IPS-11a (cell line): ENCODE measurements around the gene NCAPG2.

Experiments used
- H3K4me3 ChIP-seq: one replicate; pipeline ENCODE4 v1.5.1; 2013; ENCODE audit warnings: low read depth, low read length, control low read depth

NCAPG2 gene

DNA sequence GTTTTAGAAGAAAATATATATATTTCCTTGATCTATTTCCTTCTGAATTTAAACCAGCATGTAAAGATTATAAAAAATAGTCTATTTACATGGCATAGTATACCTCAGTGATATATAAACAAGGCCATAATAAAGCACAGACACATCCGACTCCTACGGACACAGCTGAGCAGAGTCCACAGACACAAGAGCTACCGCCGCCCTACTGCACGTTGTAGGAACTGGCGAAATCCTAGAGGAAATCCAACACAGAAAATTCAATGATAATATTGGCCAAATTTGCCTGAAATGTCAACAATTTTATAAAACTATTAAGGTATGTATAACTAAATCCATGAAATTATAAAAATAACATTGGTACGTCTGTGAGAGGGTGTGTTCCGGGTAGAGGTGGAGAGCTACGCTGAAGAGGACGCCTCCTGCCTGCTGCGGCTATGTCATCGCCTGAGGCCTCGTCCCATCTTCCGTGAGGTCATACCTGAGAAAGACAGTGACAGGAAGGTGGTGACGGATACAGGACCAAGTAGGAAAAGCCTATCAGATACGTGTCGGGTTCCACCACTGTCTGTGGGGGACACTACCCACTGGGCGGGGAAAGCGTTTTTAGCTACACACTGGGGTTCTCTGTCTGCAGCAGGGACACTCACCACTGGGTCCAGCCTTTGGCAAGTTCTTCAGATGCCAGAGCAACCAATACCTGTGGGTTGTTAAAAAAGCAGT, 29.3 kb upstream of the NCAPG2 start:
- H3K4me3 ChIP-seq: no peak overlapping the region

DNA sequence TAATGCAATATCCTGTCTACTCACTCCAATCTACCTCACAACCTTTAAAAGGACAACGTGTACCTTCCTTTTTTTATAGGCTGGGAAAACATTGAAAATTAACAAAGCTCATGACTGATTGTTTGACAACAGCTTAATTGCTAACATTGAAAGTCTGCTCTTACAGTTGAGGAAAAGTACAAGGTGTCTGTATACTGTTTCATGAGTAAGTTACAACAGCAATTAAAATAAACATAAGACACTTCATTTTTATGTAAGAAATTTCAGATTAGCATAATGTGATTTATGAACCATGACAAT, 28.6 kb upstream of the NCAPG2 start:
- no peak overlapping the region for H3K4me3 ChIP-seq

DNA sequence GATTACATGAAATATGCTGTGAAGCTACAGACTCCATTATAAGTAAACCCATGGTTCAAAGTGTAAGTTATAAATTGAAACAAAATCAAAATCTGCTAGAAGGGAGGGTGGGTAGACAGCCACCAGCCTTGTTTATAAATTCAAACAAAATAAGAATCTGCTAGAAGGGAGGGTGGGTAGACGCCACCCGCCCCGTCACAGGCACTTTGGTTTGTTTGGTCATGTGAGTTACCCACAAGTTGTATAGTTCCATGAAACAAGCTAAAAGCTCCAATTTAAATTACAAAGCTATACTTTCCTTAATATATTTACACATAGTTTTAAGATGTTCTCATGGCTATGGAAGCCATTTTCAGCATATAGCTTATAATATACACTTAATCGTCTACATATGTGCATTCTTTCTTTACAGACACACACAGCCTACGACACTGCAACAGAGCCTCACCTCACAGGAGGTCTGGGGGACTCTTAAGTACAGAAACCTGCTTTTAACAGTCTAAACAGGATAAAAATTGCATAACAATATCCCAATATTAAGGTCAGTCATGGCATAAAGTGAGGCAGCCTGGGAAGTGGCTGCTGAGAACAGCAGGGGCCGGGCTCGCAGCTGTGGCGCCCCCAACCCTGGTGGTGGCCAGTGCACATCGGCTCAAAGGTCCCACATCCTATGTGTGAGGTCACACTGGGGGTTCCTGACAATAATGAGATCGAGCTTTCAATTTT, 28.1 kb upstream of the NCAPG2 start:
- H3K4me3 ChIP-seq: no peak overlapping the region

DNA sequence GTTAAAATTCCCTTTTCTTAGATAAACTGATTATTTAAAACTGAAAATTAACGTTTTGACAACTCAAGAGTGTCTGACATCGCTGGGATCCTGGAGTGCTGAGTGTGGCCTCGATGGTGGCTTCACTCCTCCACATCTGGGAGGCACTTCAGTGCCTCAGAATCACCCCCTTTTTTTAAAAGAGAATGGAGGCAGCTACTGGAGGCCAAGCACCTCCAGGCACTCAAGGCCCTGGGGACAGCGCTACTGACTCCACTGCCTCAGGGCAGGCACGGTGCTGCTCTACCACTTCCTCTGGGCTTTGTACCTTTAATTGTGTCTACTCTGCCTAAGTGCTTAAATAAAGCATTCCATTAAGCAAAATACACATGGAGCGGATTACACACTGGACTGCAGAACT, 27.2 kb upstream of the NCAPG2 start:
- no peak overlapping the region for H3K4me3 ChIP-seq

DNA sequence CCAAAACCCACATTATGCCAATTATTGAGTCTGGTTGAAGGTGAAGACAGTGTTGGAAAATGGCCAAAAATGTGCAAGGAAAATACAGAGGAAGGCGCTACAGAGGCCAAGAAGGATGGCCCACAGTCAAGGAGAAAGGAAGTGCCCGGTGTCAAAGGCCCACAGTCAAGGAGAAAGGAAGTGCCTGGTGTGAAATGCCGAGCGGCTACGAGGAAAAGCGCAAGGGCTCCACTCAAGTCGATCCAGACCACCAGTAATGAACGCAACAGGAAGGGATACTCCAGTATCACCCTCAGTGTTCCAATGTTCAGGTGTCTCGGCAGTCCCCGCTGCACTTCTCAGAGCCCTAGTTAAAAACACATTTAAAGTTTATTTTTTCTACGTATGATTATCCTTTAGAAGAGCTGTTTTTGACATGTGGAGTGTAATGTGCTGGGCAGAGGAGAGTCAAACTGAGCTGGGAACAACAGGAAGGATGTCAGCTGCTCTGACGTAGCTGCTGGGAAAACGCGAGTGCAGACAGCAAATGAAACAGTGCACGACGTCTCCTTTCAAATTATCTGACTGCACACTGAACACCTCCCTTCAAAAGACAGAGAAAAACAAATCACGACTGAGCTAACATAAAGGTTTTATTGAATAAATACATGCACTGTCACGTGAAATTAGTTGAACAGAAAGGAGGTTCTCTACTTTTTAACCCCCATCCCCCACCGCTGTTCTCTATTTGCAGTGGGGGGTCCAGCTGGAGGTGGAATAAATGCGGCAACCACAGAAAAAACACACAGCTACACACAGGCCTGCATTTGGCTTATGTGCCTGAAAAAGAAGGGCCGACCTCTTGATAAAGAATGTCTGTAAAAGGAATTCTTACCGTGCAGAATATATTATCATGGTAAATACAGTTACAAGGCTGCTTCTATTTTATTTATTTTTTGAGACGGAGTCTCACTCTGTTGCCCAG, 26.1 kb upstream of the NCAPG2 start:
- no peak overlapping the region for H3K4me3 ChIP-seq

DNA sequence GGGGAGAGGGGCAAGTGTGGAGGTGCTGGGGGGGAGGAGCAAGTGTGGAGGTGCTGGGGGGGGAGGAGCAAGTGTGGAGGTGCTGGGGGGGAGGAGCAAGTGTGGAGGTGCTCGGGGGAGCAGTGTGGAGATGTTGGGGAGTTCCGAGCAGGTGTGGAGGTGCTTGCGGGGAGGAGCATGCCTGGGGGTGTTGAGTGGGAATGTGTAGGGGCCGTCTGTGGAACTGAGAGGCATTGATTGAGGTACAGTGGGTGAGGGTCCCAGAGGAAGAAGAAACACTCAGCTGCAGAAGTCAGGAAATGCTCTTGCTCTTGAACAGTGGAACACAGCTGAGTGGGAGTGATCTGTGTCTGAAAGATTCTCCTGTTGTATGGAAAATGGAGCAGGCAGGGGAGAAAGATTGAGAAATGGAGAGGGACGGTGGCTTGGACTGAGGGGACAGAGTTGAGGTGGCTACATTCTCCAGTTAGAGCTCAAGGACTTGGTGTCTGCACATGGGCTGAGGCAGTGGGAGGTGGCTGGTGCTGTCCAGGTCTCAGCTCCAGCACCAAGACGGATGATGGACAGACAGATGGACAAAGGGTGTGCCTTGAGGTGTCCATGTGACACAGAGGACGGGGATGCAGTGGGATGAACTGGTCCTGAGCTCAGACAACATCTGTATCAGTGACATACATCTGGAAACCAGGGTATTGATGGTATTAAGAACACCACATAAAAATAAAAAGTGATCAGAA, 25.2 kb upstream of the NCAPG2 start:
- H3K4me3 ChIP-seq: no peak overlapping the region

DNA sequence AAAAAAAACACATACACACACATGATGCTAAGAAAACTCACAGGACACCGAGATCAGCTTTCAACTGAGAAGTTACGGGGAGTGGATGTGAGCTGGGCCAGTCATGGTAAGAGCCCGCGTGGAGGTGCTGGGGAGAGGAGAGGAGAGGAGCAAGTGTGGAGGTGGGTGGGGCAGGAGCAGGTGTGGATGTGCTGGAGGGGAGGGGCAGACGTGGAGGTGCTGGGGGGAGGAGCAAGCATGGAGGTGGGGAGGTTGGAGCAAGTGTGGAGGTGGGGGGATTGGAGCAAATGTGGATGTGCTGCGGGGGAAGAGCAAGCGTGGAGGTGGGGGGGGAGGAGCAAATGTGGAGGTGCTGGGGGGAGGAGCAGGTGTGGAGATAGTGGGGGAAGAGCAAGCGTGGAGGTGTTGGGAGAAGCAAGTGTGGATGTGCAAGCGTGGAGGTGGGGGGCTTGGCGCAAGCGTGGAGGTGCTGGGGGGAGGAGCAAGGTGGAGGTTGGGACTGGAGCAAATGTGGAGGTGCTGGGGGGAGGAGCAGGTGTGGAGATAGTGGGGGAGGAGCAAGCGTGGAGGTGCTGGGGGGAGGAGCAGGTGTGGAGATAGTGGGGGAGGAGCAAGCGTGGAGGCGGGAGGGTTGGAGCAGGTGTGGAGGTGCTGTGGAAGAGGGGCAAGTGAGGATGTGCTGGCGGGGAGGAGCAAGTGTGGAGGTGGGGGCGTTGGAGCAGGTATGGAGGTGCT, 24.5 kb upstream of the NCAPG2 start:
- no peak overlapping the region for H3K4me3 ChIP-seq

DNA sequence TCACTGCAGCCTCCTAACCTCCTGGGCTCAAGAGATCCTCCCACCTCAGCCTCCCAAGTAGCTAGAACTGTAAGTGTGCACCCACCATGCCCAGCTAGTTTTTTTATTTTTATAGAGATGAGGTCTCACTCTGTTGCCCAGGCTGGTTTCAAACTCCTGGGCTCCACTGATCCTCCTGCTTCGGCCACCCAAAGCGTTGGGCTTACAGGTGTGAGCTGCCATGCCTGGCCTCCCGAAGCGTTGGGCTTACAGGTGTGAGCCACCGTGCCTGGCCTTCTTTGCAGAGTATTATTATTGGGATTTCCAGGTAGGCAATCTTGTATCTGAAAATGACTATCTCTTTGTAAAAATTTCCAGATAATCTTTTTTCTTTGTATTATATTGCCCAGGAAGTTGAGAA, 23.1 kb upstream of the NCAPG2 start:
- H3K4me3 ChIP-seq: no peak overlapping the region

DNA sequence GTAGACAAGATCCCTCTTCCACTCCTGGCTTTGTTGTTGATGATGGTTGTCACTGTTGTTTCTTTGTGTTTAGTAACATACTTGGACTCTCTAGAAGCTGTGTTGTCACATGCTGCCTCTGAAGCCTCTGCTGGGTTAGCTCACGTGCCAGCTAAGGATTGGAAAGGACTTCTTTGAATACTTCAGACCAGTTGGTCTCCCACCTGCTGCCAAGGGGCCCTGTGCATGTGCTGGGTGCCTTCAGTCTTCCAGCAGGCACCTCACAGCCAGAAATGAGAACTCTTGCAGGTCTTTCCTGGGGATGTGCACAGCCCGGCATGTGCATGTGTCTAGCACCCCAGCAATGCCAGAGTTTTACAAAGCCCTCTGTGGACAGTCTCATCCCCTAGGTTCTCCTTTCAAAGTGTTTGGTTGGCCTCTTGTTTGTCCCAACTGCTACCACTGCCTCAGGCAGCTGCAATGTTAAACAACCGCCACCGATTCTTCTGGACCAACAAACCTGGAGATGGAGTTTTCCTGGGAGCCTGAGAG, 21.7 kb upstream of the NCAPG2 start:
- no peak overlapping the region for H3K4me3 ChIP-seq

DNA sequence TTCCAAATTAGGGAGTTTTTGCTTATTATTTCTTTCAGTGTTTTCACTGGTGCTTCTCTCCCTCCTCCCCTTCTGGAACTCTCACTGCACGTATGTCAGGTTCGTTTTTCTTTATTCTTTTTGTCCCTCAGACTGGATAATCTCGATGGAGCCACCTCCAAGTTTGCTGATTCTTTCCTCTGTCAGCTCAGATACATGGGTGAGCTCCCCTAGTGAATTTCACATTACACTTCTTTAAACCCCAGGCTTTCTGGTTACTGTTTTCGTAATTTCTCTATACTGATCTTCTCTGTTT, 20.8 kb upstream of the NCAPG2 start:
- no peak overlapping the region for H3K4me3 ChIP-seq

DNA sequence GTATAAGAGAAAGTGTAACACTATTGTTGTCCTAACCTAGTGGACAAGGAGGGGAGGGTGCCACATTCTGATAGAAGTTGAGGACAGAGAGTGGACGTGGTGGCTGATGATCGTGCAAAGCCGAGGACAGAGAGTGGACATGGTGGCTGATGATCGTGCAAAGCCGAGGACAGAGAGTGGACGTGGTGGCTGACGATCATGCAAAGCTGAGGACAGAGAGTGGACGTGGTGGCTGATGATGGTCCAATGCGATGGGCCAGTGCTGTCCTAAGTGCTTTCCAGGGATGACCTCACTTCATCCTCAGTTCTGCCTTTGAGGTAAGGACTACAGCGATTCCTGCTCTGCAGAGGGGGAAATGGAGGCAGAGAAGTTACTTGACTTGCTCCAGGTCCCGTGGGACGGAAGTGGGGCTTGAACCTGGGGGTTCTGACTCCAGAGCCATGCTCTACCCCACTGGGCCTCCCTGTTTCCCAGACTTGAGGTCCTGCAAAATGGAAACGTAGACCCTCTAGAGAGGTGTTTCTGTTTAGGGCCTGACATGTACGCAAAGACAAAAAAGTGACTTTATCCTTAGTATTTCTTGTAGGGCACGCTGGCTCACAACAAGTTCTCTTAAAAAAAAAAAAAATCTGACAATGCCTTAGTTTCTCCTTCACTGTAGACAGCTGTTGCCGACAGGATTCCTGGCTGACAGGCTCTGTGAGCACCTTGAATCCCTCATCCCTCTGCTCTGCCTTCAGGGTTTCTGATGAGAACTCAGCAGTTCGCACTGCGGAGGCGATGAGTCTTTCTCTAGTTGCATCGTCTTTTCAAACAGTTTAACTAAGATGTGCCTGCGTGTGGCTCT, 20.3 kb upstream of the NCAPG2 start:
- H3K4me3 ChIP-seq: no peak overlapping the region

DNA sequence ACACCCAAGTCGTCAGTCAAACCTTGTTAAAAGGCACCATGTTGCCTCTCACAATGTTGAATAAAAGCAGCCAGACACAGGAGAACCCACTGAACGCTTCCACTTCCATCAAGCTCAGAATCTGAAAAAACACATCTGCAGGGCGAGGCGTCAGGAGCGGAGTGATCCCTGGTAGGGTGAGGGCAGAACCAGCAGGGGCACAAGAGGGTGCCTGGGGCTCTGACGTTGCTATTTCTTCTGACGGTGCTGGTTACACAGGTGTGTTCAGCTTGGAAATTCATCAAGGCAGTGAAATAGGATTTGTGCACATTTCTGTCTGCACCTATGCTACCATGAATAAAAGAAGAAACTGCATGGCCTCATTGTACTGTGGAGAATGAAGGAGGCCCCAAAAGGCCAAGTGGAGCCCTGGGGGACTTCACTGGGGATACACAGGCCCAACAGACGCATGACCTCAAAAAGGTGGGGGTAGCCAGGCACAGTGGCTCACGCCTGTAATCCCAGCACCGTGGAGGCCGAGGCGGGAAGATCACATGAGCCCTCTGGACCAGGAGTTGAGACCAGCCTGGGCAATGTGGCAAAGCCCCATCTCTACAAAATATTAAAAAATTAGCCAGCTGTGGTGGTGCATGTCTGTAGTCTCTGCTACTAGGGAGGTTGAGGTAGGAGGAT, 19.2 kb upstream of the NCAPG2 start:
- H3K4me3 ChIP-seq: no peak overlapping the region

DNA sequence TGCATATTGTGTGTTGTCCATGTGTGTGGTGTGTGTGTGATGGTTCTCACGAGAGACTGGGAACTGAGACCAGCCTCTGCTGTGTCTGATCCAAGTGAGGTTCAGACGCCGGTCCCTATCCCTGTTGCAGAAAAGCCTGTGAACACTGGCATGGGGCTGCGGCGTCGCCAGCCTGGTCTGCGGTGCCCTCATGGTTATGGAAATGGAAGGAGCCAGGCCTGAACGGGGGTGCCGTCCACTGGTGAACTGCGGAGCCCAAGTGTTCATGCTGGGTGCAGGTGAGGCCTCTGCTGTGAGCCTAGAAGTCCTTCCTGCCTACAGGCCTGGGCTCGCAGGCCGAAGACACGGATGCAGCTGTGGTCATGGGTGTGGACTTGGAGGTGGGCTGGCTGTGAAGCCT, 18.7 kb upstream of the NCAPG2 start:
- no peak overlapping the region for H3K4me3 ChIP-seq

DNA sequence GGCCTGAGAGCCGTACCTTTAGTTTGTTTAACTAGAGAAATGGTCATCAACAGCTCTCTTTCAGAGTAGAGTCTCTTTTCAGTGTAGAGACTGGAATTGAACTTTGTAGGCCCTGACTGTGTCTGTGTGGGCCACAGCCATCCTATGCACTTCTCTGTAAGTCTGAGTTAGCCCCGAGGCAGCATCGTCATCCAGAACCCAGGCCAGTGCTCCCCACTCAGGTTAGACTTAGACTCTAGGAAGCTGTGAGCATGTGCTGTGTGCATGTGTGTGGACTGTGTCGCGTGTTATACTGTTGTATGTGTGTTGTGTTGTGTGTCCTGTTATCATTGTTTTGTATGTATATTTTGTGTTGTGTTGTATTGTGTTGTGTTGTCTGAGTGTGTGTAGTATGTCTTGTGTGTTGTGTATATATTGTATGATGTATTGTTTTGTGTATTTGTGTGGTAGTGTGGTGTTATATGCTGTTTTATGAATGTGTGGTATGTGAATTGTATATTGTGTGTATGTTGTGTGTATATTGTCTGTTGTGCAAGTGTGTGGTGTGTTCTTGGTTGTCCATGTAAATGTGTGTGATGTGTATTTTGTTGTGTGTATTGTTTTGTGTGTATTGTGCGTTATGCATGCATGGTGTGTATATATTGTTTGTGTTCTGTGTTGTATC, 18.1 kb upstream of the NCAPG2 start:
- no peak overlapping the region for H3K4me3 ChIP-seq

DNA sequence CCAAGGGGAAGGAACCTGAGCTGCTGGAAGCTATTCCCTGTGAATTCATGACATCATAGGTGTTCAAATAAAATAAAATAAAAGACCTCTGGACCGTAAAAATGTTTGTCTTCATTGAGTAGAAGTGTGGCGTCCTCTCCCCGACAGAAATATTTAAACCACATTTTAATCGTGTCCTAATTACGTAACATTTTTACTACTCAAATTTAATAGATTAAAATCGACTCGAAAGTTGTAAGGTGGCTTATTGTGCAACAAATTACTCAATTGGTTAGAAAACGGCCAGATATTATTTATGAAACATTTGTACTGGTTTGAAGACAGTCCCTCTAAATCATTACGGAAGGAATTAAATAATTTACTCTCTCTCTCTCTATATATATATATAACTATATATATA, 15.5 kb upstream of the NCAPG2 start:
- no peak overlapping the region for H3K4me3 ChIP-seq

DNA sequence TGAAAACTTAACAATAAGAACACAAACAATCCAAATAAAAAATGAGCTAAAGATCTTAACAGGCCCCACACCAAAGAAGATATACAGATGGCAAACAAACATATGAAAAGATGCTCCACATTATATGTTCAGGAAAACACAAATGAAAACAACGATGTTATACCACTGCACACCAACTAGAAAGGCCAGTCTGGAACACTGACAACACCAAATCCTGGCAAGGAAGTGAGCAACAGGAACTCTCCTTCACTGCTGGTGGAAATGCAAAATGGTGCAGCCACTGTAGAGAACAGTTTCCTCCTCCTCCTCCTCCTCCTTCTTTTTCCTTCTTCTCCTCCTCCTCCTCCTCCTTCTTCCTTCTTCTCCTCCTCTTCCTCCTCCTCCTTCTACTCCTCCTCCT, 12.2 kb upstream of the NCAPG2 start:
- H3K4me3 ChIP-seq: no peak overlapping the region

DNA sequence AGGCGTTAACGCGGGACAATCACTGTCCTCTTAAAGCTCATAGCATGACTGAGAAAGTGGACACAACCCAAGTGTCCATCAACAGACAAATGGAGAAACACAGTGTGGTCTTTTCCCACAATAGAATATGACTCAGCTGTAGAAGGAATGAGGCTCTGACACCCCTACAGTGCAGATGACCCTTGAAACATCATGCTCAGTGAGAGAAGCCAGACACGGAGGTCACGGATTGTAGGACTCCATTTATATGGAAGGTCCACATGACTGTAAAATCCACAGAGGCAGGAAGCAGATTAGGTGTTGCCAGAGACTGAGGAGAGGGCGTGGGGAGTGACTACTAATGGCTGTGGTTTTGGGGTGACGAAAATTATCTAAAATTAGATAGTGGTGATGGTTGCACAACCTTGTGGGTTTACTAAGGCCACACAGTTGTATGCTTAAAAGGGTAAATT, 6.1 kb upstream of the NCAPG2 start:
- no peak overlapping the region for H3K4me3 ChIP-seq

DNA sequence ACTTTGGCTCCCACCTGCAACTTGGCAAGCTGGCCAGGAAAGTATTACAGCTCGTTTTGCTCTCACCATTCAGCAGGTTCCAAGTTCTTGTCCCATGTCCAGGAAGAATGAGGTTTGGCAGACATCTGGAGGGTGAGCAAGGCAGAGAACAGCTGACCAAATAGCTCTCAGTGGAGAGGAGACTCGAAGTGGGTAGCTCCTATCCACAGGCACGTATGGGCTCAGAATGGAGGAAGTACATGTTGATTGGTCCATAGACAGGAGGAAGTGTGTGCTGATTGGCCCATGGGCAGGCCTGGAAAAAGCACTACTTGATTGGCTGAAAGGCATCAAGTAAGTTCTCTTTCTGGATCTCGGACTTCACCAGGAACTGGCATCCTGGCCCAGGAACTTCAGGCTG, 3.0 kb upstream of the NCAPG2 start:
- no peak overlapping the region for H3K4me3 ChIP-seq
